ENCODE results near the gene ACTR3.

GRCh38 chr2:113876503-113877387 is 13.1 kb upstream of the ACTR3 start:
- no peak for TF ChIP-seq POLR2A (IDR thresholded peaks at IDR 0.05; ENCODE audit: extremely low read depth, insufficient read length)
- no peak for TF ChIP-seq CTCF (IDR thresholded peaks at IDR 0.05; ENCODE audit: low read depth, low read length)
